MM.1S (cell line): ENCODE measurements around the gene RAMACL.

Experiments
- DNase-seq: peaks from one replicate; pipeline ENCODE4 v3.0.0-alpha.2; 2015
- H2AFZ ChIP-seq: fragments of 300-600 bp; sonication (generic); 2 replicates; pipeline ENCODE4 v1.6.0; 2016; ENCODE audit warnings: antibody characterized with exemption, low read length
- H3F3A ChIP-seq: fragments of 300-600 bp; sonication (generic); 2 replicates; pipeline ENCODE4 v1.6.1; 2016; ENCODE audit warnings: mild to moderate bottlenecking, antibody characterized with exemption, low read length, moderate library complexity, mixed read lengths; ENCODE audit not compliant: insufficient read depth
- H3K27ac ChIP-seq: fragments of 300-600 bp; sonication (generic); 2 replicates; pipeline ENCODE4 v1.5.1; 2016; ENCODE audit warnings: mild to moderate bottlenecking, low read length
- H3K27me3 ChIP-seq: fragments of 300-600 bp; sonication (generic); replicated peaks from 2 replicates; pipeline ENCODE4 v1.6.0; 2016; ENCODE audit warnings: low read length; ENCODE audit not compliant: insufficient read depth
- H3K36me3 ChIP-seq: fragments of 300-600 bp; sonication (generic); replicated peaks from 2 replicates; pipeline ENCODE4 v1.6.1; 2016; ENCODE audit warnings: mild to moderate bottlenecking, low read length, mixed read lengths; ENCODE audit not compliant: insufficient read depth
- H3K4me1 ChIP-seq: fragments of 300-600 bp; sonication (generic); 2 replicates; pipeline ENCODE4 v1.6.1; 2016; ENCODE audit warnings: low read length, mixed read lengths
- H3K4me2 ChIP-seq: fragments of 300-600 bp; sonication (generic); 2 replicates; pipeline ENCODE4 v1.6.0; 2016; ENCODE audit warnings: low read depth, low read length
- H3K4me3 ChIP-seq: fragments of 300-600 bp; sonication (generic); 2 replicates; pipeline ENCODE4 v1.5.1; 2016; ENCODE audit warnings: low read length, mixed read lengths
- H3K79me2 ChIP-seq: fragments of 300-600 bp; sonication (generic); 2 replicates; pipeline ENCODE4 v1.6.1; 2016; ENCODE audit warnings: mixed run types, low read length, mixed read lengths
- H3K9ac ChIP-seq: fragments of 300-600 bp; sonication (generic); 2 replicates; pipeline ENCODE4 v1.6.1; 2016; ENCODE audit warnings: low read length, mixed read lengths
- H3K9me2 ChIP-seq: fragments of 300-600 bp; sonication (generic); replicated peaks from 2 replicates; pipeline ENCODE4 v1.6.1; 2016; ENCODE audit warnings: mild to moderate bottlenecking, low read length, mixed read lengths; ENCODE audit not compliant: insufficient read depth
- H3K9me3 ChIP-seq: fragments of 300-600 bp; sonication (generic); replicated peaks from 2 replicates; pipeline ENCODE4 v1.6.1; 2016; ENCODE audit warnings: mild to moderate bottlenecking, low read length, mixed read lengths; ENCODE audit not compliant: insufficient read depth
- H4K20me1 ChIP-seq: fragments of 300-600 bp; sonication (generic); 2 replicates; pipeline ENCODE4 v1.6.1; 2016; ENCODE audit warnings: mild to moderate bottlenecking, low read length, moderate library complexity, mixed read lengths; ENCODE audit not compliant: insufficient read depth
- EZH2 ChIP-seq: fragments of 300-600 bp; sonication (generic); optimal IDR thresholded peaks from 2 replicates; pipeline ENCODE3; 2017; ENCODE audit warnings: low read depth, mild to moderate bottlenecking, antibody characterized with exemption, low read length, mixed read lengths
- EZH2phosphoT487 ChIP-seq: fragments of 300-600 bp; sonication (generic); IDR thresholded peaks from 2 replicates; pipeline ENCODE4 v1.6.1; 2018; ENCODE audit warnings: antibody characterized with exemption, low read length
- TF ChIP-seq, protein P1 (sequence below): fragments of 300-600 bp; sonication (generic); IDR thresholded peaks from 2 replicates; pipeline ENCODE4 v1.5.1; 2016; ENCODE audit warnings: antibody characterized with exemption, low read length, mixed read lengths

The RAMACL gene

DNA sequence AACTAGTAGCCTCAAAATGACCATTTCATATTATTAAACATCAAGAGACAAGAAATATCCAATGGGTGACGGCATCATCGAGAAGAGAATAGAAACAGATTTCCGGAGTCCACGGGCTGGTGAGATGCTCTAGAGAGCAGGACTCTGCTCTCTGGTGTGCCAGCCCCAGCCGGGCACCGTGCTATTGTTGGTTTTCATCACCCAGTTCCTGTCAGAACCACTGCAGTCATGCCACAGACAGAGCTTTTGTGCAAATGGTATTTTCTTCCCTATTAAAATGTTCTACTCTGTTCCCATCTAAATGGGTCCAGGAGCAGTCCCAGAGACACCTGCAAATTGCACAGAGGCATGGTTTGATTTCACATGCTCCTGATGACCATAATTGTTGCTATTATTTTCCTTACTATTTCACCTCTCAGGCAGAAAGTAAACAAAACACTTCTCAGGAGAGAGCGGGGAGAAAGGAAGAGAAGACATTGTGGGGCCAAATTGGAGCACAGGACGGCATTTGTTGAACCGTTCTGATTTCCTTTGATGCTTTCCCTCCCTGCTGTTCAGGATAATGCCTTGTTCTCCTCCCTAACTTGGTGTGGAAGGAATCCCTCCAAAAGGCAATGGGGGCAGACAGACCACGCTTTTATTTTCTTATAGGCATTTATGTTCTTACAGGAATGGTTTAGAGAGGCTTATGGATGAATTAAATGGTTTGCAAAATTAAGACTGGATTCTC, 11.4 kb upstream of the RAMACL start:
- H4K20me1 ChIP-seq = no peaks in the 10 kb centered on the region
- no peak overlapping the region for H2AFZ ChIP-seq
- H3K4me2 ChIP-seq = no peak overlapping the region
- H3K9me2 ChIP-seq = no peaks in the 10 kb centered on the region
- no peak overlapping the region for H3K27ac ChIP-seq
- H3K79me2 ChIP-seq = no peaks in the 10 kb centered on the region
- TF ChIP-seq, protein P1, sequence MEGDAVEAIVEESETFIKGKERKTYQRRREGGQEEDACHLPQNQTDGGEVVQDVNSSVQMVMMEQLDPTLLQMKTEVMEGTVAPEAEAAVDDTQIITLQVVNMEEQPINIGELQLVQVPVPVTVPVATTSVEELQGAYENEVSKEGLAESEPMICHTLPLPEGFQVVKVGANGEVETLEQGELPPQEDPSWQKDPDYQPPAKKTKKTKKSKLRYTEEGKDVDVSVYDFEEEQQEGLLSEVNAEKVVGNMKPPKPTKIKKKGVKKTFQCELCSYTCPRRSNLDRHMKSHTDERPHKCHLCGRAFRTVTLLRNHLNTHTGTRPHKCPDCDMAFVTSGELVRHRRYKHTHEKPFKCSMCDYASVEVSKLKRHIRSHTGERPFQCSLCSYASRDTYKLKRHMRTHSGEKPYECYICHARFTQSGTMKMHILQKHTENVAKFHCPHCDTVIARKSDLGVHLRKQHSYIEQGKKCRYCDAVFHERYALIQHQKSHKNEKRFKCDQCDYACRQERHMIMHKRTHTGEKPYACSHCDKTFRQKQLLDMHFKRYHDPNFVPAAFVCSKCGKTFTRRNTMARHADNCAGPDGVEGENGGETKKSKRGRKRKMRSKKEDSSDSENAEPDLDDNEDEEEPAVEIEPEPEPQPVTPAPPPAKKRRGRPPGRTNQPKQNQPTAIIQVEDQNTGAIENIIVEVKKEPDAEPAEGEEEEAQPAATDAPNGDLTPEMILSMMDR = no peak
- TF ChIP-seq EZH2 (no peak), EZH2phosphoT487 (no peak)
- H3K36me3 ChIP-seq = no peaks in the 10 kb centered on the region
- no peak overlapping the region for H3K4me3 ChIP-seq
- H3K9ac ChIP-seq = no peak overlapping the region
- H3K9me3 ChIP-seq = no peaks in the 10 kb centered on the region
- H3K4me1 ChIP-seq = no peaks in the 10 kb centered on the region
- H3F3A ChIP-seq = no peaks in the 10 kb centered on the region
- DNase-seq = no peak
- no peaks in the 10 kb centered on the region for H3K27me3 ChIP-seq

DNA sequence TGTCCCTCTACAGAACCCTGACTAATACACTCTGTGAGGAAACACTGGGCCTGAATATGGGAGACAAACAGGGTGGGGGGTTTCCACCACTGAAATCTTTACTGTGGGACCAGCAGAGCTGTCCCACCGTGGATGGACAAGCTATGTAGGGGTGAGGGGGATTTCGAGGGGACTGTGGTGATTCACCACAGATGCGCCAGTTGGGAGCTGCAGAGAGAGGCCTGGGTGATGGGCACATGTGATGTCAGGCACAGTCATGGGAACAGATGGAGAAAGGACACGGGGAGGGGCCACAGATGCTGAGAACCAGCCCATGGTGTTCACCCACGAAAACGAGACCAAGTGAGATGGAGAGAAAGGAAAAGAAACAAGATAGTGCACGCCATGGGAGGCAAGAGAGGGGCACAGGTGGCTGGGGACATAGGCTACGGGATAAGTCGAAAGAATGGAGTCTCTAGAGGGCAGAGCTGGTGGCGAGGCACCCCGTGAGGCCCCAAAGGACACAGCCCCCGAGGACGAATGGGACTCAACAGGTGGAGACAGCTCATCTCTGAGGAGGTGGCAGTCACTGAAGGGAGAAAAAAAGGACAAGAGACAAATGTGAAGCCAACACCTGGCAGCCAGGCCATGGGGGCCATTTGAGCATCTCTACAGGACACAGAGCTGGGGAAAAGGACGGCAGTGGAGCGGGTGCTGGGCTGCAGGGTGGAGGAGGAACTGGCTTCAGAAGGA, 10.5 kb upstream of the RAMACL start:
- Histone ChIP-seq H3K4me3 (no peak overlapping the region), H3K4me1 (no peaks in the 10 kb centered on the region), H3K9me2 (no peaks in the 10 kb centered on the region), H3K9me3 (no peaks in the 10 kb centered on the region), H3K4me2 (no peak overlapping the region), H2AFZ (no peak overlapping the region), H3K27me3 (no peaks in the 10 kb centered on the region), H3K9ac (no peak overlapping the region), H3K27ac (no peak overlapping the region), H3F3A (no peaks in the 10 kb centered on the region), H4K20me1 (no peaks in the 10 kb centered on the region), H3K79me2 (no peaks in the 10 kb centered on the region), H3K36me3 (no peaks in the 10 kb centered on the region)
- DNase-seq = no peak
- TF ChIP-seq EZH2phosphoT487 = no peak
- TF ChIP-seq, protein P1 = no peak
- no peak for TF ChIP-seq EZH2

DNA sequence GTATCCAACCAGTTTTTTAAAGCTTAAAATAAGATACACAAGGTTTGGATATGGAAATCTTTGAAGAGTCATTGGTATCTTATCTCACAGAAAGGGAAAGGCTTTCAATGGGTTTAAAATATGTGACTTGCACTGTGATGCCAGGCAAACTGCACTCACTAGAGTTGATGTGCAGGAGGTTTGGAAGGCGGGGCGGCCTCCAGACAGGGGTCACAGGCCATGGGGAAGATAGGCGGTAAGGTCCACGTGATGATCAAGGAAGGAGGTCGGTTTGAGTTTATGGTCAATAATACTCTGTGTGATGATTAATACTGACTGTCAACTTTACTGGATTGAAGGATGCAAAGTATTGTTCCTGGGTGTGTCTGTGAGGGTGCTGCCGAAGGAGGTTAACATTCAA, 9.5 kb upstream of the RAMACL start:
- Histone ChIP-seq H3K79me2 (no peaks in the 10 kb centered on the region), H3K9ac (no peak overlapping the region), H2AFZ (no peak overlapping the region), H3K4me3 (no peak overlapping the region), H3K27me3 (no peaks in the 10 kb centered on the region), H3K27ac (no peak overlapping the region), H4K20me1 (no peaks in the 10 kb centered on the region), H3K36me3 (no peaks in the 10 kb centered on the region), H3F3A (no peaks in the 10 kb centered on the region), H3K9me2 (no peaks in the 10 kb centered on the region), H3K4me1 (no peaks in the 10 kb centered on the region), H3K4me2 (no peak overlapping the region), H3K9me3 (no peaks in the 10 kb centered on the region)
- DNase-seq = no peak
- TF ChIP-seq EZH2 = no peak
- TF ChIP-seq, protein P1 = no peak
- TF ChIP-seq EZH2phosphoT487 = no peak
